ENCODE measurements around the gene IFIT2. TPM values are rescaled to one million over a fixed set of nuclear protein-coding genes. Genes with fewer than 3 reads are reported as not detected.

The IFIT2 gene
- total RNA-seq, 3 donors from 2014 or later: 2.6 to 6.6 (median 3.5) TPM

GRCh38 chr10:89297356-89297755 is 4.5 kb upstream of the IFIT2 start:
- Histone ChIP-seq H3K27me3 (no peaks in the 10 kb centered on the region), H3K4me3 (no peak overlapping the region), H3K4me1 (peaks cover 0 to 3% of the 10 kb centered on the region in 2 donors), H3K27ac (peak overlapping the region in 1 of 2 donors; percentile 76), H3K36me3 (no peaks in the 10 kb centered on the region), H3K9me3 (no peaks in the 10 kb centered on the region)
- intact Hi-C loops (cut with DNase I; ENCODE audit: low total_unique reads): no loop called here
- TF ChIP-seq POLR2A (IDR thresholded peaks at IDR 0.05) (no peak), POLR2AphosphoS5 (IDR thresholded peaks at IDR 0.05) (no peak)
- TF ChIP-seq, protein P1, sequence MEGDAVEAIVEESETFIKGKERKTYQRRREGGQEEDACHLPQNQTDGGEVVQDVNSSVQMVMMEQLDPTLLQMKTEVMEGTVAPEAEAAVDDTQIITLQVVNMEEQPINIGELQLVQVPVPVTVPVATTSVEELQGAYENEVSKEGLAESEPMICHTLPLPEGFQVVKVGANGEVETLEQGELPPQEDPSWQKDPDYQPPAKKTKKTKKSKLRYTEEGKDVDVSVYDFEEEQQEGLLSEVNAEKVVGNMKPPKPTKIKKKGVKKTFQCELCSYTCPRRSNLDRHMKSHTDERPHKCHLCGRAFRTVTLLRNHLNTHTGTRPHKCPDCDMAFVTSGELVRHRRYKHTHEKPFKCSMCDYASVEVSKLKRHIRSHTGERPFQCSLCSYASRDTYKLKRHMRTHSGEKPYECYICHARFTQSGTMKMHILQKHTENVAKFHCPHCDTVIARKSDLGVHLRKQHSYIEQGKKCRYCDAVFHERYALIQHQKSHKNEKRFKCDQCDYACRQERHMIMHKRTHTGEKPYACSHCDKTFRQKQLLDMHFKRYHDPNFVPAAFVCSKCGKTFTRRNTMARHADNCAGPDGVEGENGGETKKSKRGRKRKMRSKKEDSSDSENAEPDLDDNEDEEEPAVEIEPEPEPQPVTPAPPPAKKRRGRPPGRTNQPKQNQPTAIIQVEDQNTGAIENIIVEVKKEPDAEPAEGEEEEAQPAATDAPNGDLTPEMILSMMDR (IDR thresholded peaks at IDR 0.05): no peak
- no peak for DNase-seq (ENCODE audit: low spot score in 2 of 2)

DNA sequence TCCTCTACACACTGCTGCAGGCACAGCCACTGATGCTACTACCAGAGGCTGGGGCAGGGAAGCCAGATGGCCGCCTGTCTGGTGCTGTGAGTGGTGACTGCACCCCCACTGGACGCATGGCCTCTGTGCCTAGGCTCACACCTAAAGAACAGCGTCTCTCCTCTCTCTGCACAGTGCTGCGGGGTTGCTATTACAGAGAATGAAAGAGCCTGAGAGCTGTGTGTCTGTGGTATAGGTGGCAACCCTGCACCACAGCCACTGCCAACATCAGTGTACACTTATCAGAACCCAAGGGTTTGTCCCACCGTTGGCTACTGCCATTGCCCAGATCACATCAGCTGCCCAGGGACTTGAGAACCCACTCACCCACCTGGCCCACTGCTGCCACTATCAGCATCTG is 4.1 kb upstream of the IFIT2 start:
- Histone ChIP-seq H3K27ac (no peak overlapping the region), H3K27me3 (no peaks in the 10 kb centered on the region), H3K4me3 (no peak overlapping the region), H3K4me1 (peaks cover 0 to 3% of the 10 kb centered on the region in 2 donors), H3K36me3 (no peaks in the 10 kb centered on the region), H3K9me3 (no peaks in the 10 kb centered on the region)
- intact Hi-C loops (cut with DNase I; ENCODE audit: low total_unique reads): no loop called here
- TF ChIP-seq POLR2A (IDR thresholded peaks at IDR 0.05) (no peak), POLR2AphosphoS5 (IDR thresholded peaks at IDR 0.05) (no peak)
- TF ChIP-seq, protein P1 (IDR thresholded peaks at IDR 0.05): no peak
- no peak for DNase-seq (ENCODE audit: low spot score in 2 of 2)

GRCh38 chr10:89299031-89299430 is 2.8 kb upstream of the IFIT2 start:
- no peak for TF ChIP-seq POLR2AphosphoS5 (IDR thresholded peaks at IDR 0.05)
- TF ChIP-seq, protein P1 (IDR thresholded peaks at IDR 0.05): no peak
- TF ChIP-seq POLR2A (IDR thresholded peaks at IDR 0.05): no peak
- no peak for DNase-seq (ENCODE audit: low spot score in 2 of 2)
- Histone ChIP-seq H3K9me3 (no peaks in the 10 kb centered on the region), H3K27me3 (no peaks in the 10 kb centered on the region), H3K4me3 (no peak overlapping the region), H3K27ac (no peak overlapping the region), H3K4me1 (peaks cover 0 to 3% of the 10 kb centered on the region in 2 donors), H3K36me3 (no peaks in the 10 kb centered on the region)
- intact Hi-C loops (cut with DNase I; ENCODE audit: low total_unique reads): no loop called here

DNA sequence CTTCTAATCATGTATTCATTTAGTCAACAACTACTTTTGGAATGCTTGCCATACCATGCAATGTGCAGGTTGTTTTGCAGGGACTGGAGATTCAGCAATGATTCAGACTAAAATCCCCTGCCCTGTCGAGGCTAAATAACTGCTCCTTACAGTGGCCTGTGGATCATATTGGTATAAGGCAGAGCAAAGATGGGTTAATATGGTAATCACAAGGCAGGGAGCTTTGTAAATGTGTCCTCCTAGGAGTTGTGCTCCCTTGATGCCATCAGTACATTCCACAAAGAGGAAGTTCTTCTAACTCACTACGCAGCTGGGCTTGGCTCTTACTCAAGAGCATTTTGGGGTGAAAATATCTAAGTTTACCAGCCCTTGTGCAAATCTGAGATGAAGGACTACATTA is 614 bp upstream of the IFIT2 start:
- TF ChIP-seq POLR2AphosphoS5 (IDR thresholded peaks at IDR 0.05) (no peak), POLR2A (IDR thresholded peaks at IDR 0.05) (no peak)
- TF ChIP-seq, protein P1 (IDR thresholded peaks at IDR 0.05): no peak
- peak overlapping the region; percentile 88 to 93 for H3K27ac ChIP-seq
- H3K27me3 ChIP-seq: no peaks in the 10 kb centered on the region
- H3K4me3 ChIP-seq: peak overlapping the region; percentile 47 to 71 (median 52)
- no peaks in the 10 kb centered on the region for H3K9me3 ChIP-seq
- intact Hi-C loops (cut with DNase I; ENCODE audit: low total_unique reads): loop anchor here (5.0 kb wide), 1 partner anchor 469 kb away; no protein-coding TSS in a partner anchor
- H3K36me3 ChIP-seq: no peaks in the 10 kb centered on the region
- no peak for DNase-seq (ENCODE audit: low spot score in 2 of 2)
- no peaks in the 10 kb centered on the region for H3K4me1 ChIP-seq

DNA sequence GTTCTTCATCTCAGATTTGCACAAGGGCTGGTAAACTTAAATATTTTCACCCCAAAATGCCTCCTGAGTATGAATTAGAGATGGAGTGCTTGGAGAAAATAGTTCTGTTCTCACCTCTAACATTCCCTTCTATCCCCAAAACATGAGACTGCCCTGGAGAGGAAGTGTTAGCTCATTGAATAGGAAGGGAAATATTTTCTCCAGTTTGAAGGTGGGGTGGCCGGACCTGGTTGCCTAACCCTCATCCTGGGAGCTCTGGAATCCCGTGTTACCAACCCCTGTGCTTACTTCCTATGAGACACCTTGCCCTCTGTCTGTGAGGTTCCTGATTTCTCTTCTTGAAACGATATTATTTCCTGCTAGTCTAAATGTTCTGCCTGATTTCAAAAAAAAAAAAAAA is 779 bp downstream of the IFIT2 start:
- H3K36me3 ChIP-seq: no peaks in the 10 kb centered on the region
- H3K27me3 ChIP-seq: no peaks in the 10 kb centered on the region
- H3K4me1 ChIP-seq: no peaks in the 10 kb centered on the region
- intact Hi-C loops (cut with DNase I; ENCODE audit: low total_unique reads): loop anchor here (5.0 kb wide), 1 partner anchor 470 kb away; no protein-coding TSS in a partner anchor
- TF ChIP-seq POLR2AphosphoS5 (IDR thresholded peaks at IDR 0.05): no peak
- TF ChIP-seq, protein P1 (IDR thresholded peaks at IDR 0.05): no peak
- no peak for TF ChIP-seq POLR2A (IDR thresholded peaks at IDR 0.05)
- H3K27ac ChIP-seq: peak overlapping the region; percentile 88 to 93
- H3K4me3 ChIP-seq: peak overlapping the region; percentile 47 to 71 (median 52)
- DNase-seq (ENCODE audit: low spot score in 2 of 2): no peak
- H3K9me3 ChIP-seq: no peaks in the 10 kb centered on the region

Data from breast epithelium (tissue), 4 donors.